Spleen (tissue), 11 donors: ENCODE data around the gene NIPAL4. TPM values are rescaled to one million over a fixed set of nuclear protein-coding genes. Genes with fewer than 3 reads are reported as not detected.

Source experiments
- DNase-seq: peaks from one replicate; pipeline ENCODE4 v3.0.0-alpha.2; 2020
- H3K27ac ChIP-seq, 8 donors: fragments of 200-600 bp; sonication (generic) in 7 of 8; 1 replicate in 4 of 8; 2 replicates in 4 of 8; pipeline versions ENCODE4 v1.5.0 to v1.8.0; 2016 to 2021; ENCODE audit warnings: inconsistent platforms in 4 of 8, mild to moderate bottlenecking in 4 of 8, moderate library complexity in 1 of 8
- H3K27me3 ChIP-seq, 7 donors: fragments of 200-600 bp; sonication (generic) in 6 of 7; replicated peaks in 1 of 7; 1 replicate in 4 of 7; 2 replicates in 3 of 7; pipeline versions ENCODE4 v1.5.0 to v1.8.0; 2016 to 2021; ENCODE audit warnings: inconsistent platforms in 3 of 7, mild to moderate bottlenecking in 1 of 7
- H3K36me3 ChIP-seq, 6 donors: fragments of 200-600 bp; sonication (generic) in 5 of 6; 1 replicate in 4 of 6; 2 replicates in 2 of 6; pipeline versions ENCODE4 v1.5.0 to v1.8.0; 2016 to 2021; ENCODE audit warnings: inconsistent platforms in 2 of 6
- H3K4me1 ChIP-seq, 6 donors: fragments of 200-600 bp; sonication (generic) in 5 of 6; 1 replicate in 3 of 6; 2 replicates in 3 of 6; pipeline versions ENCODE4 v1.5.0 to v1.8.0; 2016 to 2021; ENCODE audit warnings: inconsistent platforms in 3 of 6
- H3K4me3 ChIP-seq, 8 donors: fragments of 200-600 bp; sonication (generic) in 7 of 8; 1 replicate in 4 of 8; 2 replicates in 4 of 8; pipeline versions ENCODE4 v1.5.0 to v1.8.0; 2016 to 2021; ENCODE audit warnings: inconsistent platforms in 4 of 8, mild to moderate bottlenecking in 4 of 8, moderate library complexity in 2 of 8
- H3K9me3 ChIP-seq, 8 donors: fragments of 200-600 bp; sonication (generic) in 7 of 8; 1 replicate in 4 of 8; 2 replicates in 4 of 8; pipeline versions ENCODE4 v1.5.0 to v1.8.0; 2016 to 2021; ENCODE audit warnings: inconsistent platforms in 4 of 8
- CTCF ChIP-seq, 11 experiments: fragments of 200-600 bp in 7 of 11; fragments of 450-650 bp in 4 of 11; sonication (generic) in 4 of 11; IDR thresholded peaks in 8 of 11; conservative IDR thresholded peaks in 3 of 11; 1 replicate in 7 of 11; 2 replicates in 4 of 11; pipeline versions ENCODE4 v1.4.0 to v1.8.0; 2016 to 2021; ENCODE audit warnings: antibody characterized with exemption in 11 of 11, inconsistent platforms in 4 of 11, mild to moderate bottlenecking in 1 of 11
- POLR2A ChIP-seq, 3 donors: fragments of 450-650 bp; IDR thresholded peaks; one replicate each; pipeline ENCODE4 v1.5.1; 2017; ENCODE audit warnings: antibody characterized with exemption in 3 of 3, mild to moderate bottlenecking in 1 of 3
- POLR2AphosphoS5 ChIP-seq, 3 donors: sonication (generic); formaldehyde crosslinking; IDR thresholded peaks; one replicate each; pipeline ENCODE4 v1.5.1; 2017; ENCODE audit warnings: antibody characterized with exemption in 3 of 3
- WGBS, 5 donors: extraction: QIAGEN DNeasy Blood & Tissue Kit in 3 of 5; methylation state at CpG; one replicate each; pipeline versions ENCODE4 v1.1.5 to v1.1.7; 2013 to 2018; 5-methylcytosine and 5-hydroxymethylcytosine counted together
- intact Hi-C: fragments of 100-400 bp; cut with DNase I; formaldehyde crosslinking; loops from one replicate; pipeline ENCODE4 v1.15.0; 2023; ENCODE audit warnings: low total_unique reads
- polyA plus RNA-seq, 3 donors: library from polyadenylated mRNA; stranded (reverse); fragments of 200-250 nt; gene quantifications; one replicate each; pipeline ENCODE4 v1.2.1, GENCODE V29; 2013
- total RNA-seq, 7 donors: library from RNA; depleted of rRNA in 3 of 7; stranded (reverse); fragments of >200 nt in 3 of 7; fragmentation: NEBNext Ultra II Directional in 4 of 7; extraction: Animal tissue kit (Norgen Biotek cat#: 25700) in 4 of 7; gene quantifications; one replicate each; pipeline versions ENCODE4 v1.1.0 to v1.2.1, GENCODE V29; 2016 to 2021
- donor health status: healthy with polysubstance abuse.
- donor health status: DM: no; HTN: no; CAD: no; lungs with moderate emphysema.
- donor health status: DM: no; HTN: no; CAD: no.
- donor health status: Bipolar disorder and iron deficiency.
- donor health status: healthy.
- donor health status: DM: no; HTN: no; CAD: no.
- donor health status: DM: yes; HTN: yes; CAD: no.

NIPAL4 gene
- total and polyA plus RNA-seq, 10 donors, result 0.19 to 0.73 (median 0.44) TPM; not detected in 1

- no peak overlapping the region for H3K4me3 ChIP-seq
- no peak overlapping the region for H3K27ac ChIP-seq
- intact Hi-C loops, result no loop called here
- WGBS, 5 donors, result 74 to 100% (median 89%) methylated on average over 1 to 3 of the region's 3 CpGs
- H3K4me1 ChIP-seq, result peaks cover 0 to 3% (median 0%) of the 10 kb centered on the region in 6 donors
- DNase-seq, result no peak
- no peaks in the 10 kb centered on the region for H3K9me3 ChIP-seq
- no peaks in the 10 kb centered on the region for H3K36me3 ChIP-seq
- no peaks in the 10 kb centered on the region for H3K27me3 ChIP-seq
- TF ChIP-seq POLR2A (IDR thresholded peaks at IDR 0.05), result no peak
- TF ChIP-seq CTCF (IDR thresholded peaks at IDR 0.05 in 8 of 11, conservative IDR thresholded peaks at IDR 0.05 in 3 of 11), result no peak
- no peak for TF ChIP-seq POLR2AphosphoS5 (IDR thresholded peaks at IDR 0.05)
Observed at GRCh38 chr5:157451806-157452205, 8.2 kb upstream of the NIPAL4 start.

GRCh38 chr5:157454273-157454672 is 5.7 kb upstream of the NIPAL4 start:
- no peak overlapping the region for H3K4me3 ChIP-seq
- no peak for DNase-seq

GRCh38 chr5:157455057-157455456 is 5.0 kb upstream of the NIPAL4 start:
- no peaks in the 10 kb centered on the region for H3K9me3 ChIP-seq
- no peak overlapping the region for H3K27ac ChIP-seq
- intact Hi-C loops, result no loop called here
- no peak overlapping the region for H3K4me3 ChIP-seq
- WGBS, 5 donors, result 31 to 54% (median 44%) methylated on average over 7 of the region's 7 CpGs
- TF ChIP-seq POLR2A (IDR thresholded peaks at IDR 0.05) (no peak), CTCF (IDR thresholded peaks at IDR 0.05 in 8 of 11, conservative IDR thresholded peaks at IDR 0.05 in 3 of 11) (no peak), POLR2AphosphoS5 (IDR thresholded peaks at IDR 0.05) (no peak)
- peaks cover 0 to 33% (median 11%) of the 10 kb centered on the region in 6 donors for H3K4me1 ChIP-seq
- H3K36me3 ChIP-seq, result no peaks in the 10 kb centered on the region
- peaks cover 0 to 9% (median 7%) of the 10 kb centered on the region in 7 donors for H3K27me3 ChIP-seq
- no peak for DNase-seq

More at GRCh38 chr5:157454273-157454672, 5.7 kb upstream of the NIPAL4 start:
- no peak overlapping the region for H3K27ac ChIP-seq
- no peaks in the 10 kb centered on the region for H3K36me3 ChIP-seq
- no peak for TF ChIP-seq POLR2A (IDR thresholded peaks at IDR 0.05)
- TF ChIP-seq POLR2AphosphoS5 (IDR thresholded peaks at IDR 0.05), result no peak
- TF ChIP-seq CTCF (IDR thresholded peaks at IDR 0.05 in 8 of 11, conservative IDR thresholded peaks at IDR 0.05 in 3 of 11), result no peak
- no peaks in the 10 kb centered on the region for H3K9me3 ChIP-seq
- intact Hi-C loops, result no loop called here
- WGBS, 5 donors, result 86 to 94% (median 88%) methylated on average over 7 of the region's 7 CpGs
- H3K27me3 ChIP-seq, result peaks cover 0 to 2% (median 0%) of the 10 kb centered on the region in 7 donors
- H3K4me1 ChIP-seq, result peaks cover 0 to 25% (median 6%) of the 10 kb centered on the region in 6 donors

GRCh38 chr5:157456301-157456700 is 3.7 kb upstream of the NIPAL4 start:
- Histone ChIP-seq H3K27me3 (peaks cover 0 to 22% (median 15%) of the 10 kb centered on the region in 7 donors), H3K9me3 (no peaks in the 10 kb centered on the region), H3K4me1 (peaks cover 0 to 44% (median 19%) of the 10 kb centered on the region in 6 donors), H3K27ac (no peak overlapping the region), H3K36me3 (no peaks in the 10 kb centered on the region), H3K4me3 (no peak overlapping the region)
- DNase-seq, result no peak
- intact Hi-C loops, result no loop called here
- 77 to 93% (median 86%) methylated on average over 5 of the region's 5 CpGs; no CpG with 5 or more reads in 1 of the 5 donors for WGBS, 5 donors
- TF ChIP-seq POLR2AphosphoS5 (IDR thresholded peaks at IDR 0.05), result no peak
- no peak for TF ChIP-seq CTCF (IDR thresholded peaks at IDR 0.05 in 8 of 11, conservative IDR thresholded peaks at IDR 0.05 in 3 of 11)
- TF ChIP-seq POLR2A (IDR thresholded peaks at IDR 0.05), result no peak
